LNCAP (cell line): ENCODE measurements around the gene NOL4.

Source experiments
- CTCF ChIP-seq: fragments of 450-650 bp; IDR thresholded peaks from 2 replicates; pipeline ENCODE4 v1.5.1; 2017; ENCODE audit warnings: mild to moderate bottlenecking

The NOL4 gene

GRCh38 chr18:34223893-34224422 lies 755 bp downstream of the NOL4 start:
- TF ChIP-seq CTCF: no peak

GRCh38 chr18:34223164-34223892 lies 1.4 kb downstream of the NOL4 start:
- TF ChIP-seq CTCF: no peak

- TF ChIP-seq CTCF: no peak
Measured at GRCh38 chr18:34222307-34223163, 2.2 kb downstream of the NOL4 start.

GRCh38 chr18:34221971-34222306 lies 2.8 kb downstream of the NOL4 start:
- no peak for TF ChIP-seq CTCF

- TF ChIP-seq CTCF: no peak
Measured at GRCh38 chr18:34220081-34220815, 4.5 kb downstream of the NOL4 start.

GRCh38 chr18:34219651-34220050 lies 5.1 kb downstream of the NOL4 start:
- TF ChIP-seq CTCF: no peak

GRCh38 chr18:34212511-34212910 lies 12.2 kb downstream of the NOL4 start:
- no peak for TF ChIP-seq CTCF
